NCI-H2196 (cell line): ENCODE data around the gene ZPBP2.

Experiments used
- DNase-seq: peaks from one replicate; lab custom pipeline; 2025; ENCODE audit not compliant: unreplicated experiment; lab: John Stamatoyannopoulos, UW

ZPBP2 gene

DNA sequence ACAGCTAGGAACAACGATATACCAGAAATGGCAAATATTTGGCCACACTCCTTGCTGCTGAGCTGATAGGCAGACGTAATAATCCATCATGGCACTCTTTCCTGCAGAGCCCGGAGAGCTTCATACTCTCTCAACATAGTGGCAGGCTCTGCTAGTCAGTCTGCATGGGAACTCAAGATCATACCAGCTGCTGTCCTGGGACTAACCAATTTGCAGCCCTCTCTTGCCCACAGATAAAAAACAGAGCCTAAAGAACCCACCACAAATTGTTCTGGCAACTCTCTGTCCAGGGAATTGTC, 36.9 kb downstream of the ZPBP2 start:
- DNase-seq = no peak

DNA sequence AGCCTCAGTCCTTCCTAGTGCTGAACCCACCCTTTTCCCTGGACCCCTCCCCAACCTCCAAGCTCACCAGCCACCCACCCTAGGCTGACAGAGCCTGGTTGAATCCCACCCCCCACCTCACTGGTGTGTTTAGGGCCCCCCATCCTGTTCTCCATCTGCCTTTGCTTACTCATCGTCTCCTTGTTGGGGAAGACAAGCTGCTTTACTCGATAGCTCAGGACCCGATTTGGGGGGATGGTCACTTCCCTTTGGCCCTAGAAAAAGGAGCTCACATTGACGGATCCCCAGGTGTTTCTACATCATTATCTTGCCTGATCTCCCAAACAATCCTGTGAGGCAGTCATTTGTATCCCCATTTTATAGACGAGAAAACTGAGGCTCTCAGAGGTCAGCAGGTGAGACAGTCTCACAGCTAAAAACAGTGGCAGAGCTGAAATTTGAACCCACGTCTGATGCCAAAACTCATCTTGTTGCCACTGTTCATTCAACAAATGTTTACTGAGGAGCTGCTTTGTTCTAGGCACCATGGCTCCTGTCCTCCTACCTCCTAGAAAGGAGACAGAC, 40.9 kb downstream of the ZPBP2 start:
- no peak for DNase-seq

- no peak for DNase-seq
These were observed 46.0 kb downstream of the ZPBP2 start for GRCh38 chr17:39913989-39914388.

DNA sequence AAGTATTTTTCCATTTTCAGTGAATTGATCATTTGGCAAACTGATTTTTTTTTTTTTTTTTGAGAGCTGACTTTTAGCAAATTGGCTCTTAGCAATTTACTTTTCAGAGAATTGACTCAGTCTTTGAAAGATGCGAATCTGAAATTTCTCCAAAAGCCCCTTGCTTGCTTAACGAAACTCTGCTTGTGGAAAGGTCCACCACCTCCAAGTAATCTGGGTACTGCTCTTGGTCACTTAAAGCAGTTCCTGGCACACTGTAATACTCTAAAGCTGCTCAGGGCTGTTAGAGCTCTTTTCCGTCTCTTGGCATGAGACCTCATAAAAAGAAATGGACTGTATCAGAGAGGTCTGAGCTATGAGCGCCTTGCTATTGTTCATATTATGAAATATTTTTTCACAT, 47.6 kb downstream of the ZPBP2 start:
- no peak for DNase-seq

DNA sequence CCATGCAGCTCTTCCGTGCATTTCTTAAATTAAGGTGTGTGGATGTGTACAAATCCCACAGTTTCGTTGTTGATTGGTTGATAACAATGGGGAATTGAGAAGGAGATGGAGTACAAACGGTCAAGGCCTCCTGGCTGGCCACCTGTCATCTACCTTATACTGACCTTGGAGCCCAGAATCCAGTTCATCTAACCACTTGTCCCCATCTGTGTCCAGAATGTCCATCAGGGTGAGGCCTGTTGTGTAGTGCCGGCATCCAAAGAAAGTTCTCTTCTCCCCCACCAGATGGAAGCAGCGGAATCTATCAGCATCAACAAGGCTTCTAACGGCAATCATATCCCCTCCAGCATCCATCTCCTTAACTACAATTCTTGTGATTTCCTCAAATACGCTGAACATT, 48.9 kb downstream of the ZPBP2 start:
- DNase-seq = no peak

- DNase-seq = no peak
These were observed 51.2 kb downstream of the ZPBP2 start for GRCh38 chr17:39919087-39919683.

GRCh38 chr17:39920218-39921210, 52.5 kb downstream of the ZPBP2 start:
- DNase-seq = no peak

DNA sequence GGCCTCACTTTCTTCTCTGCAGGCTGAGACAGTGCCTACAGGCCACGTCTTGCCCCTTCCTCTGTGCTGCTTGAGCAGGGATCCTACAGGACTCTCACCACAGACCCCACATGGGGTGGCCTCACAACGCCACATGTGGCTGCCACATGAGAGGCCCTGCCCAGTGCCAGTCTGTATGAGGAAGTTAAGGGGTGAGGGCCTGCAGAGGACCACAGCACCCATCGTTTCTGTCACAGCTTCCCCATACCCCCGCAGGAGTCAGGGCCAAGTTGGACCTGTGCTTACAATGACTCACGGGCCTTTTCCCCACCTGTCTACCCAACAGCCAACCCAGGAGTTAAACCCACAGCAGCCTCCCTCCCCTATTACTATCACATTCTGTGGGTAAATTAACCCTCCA, 53.3 kb downstream of the ZPBP2 start:
- no peak for DNase-seq

- no peak for DNase-seq
These were observed 54.0 kb downstream of the ZPBP2 start for GRCh38 chr17:39922006-39922405.

DNA sequence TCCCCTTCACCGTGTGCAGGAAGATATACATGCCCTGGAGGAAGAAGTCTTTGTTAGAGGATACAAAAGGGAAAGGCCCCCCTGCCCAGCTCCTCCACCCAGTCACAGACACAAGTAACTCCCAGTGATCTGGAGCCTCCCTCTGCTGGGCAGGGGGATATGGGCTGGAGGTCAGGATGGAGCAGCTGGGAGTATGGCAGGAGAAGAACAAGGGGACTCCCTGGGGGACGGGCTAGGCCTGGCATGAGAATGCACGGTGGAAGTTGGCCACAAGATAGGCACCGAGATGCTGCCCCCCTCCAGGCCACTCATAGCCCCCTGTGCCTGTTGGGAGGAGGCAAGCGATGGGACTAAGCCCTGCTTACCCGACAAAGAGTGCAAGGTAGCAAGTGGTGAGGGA, 55.2 kb downstream of the ZPBP2 start:
- DNase-seq = no peak

DNA sequence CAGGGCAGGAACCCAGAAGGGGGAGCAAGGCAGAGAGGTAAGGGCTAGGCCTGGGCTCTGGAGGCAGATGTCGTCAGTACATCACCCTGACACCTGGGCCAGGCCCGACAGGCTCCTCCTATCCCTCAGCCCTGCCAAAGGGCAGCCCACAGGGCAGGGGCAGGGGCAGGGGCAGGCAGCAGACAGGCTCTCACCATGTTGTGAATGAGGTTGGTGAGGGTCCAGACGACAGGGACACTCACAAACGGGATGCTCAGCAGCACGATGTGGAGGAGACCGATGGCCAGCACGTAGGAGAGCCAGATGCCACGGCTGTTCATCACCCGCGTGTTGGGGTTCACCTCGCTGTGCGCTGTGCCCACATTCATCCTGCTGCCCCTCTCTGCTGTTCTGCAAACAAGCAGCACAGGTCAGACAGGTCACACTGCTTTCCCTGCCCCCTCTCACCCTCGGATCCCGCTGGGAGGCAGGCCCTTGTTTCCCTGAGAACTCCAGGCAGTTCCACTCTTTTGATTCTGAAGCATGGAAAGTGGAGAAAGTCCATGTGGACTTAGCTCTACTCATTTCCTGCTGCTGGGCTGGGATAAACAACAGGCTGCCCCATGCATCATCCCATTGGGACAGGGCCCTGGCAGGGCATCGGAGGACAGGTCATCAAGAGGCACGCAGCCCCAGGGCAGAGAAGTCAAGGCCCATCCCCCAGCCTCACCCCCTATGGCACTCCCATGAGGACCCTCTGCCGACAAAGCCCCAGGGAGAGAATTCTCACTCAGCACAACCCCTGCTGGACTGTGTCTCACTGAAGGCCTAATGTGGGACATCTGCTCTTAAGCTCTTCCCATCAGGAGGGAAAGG, 56.1 kb downstream of the ZPBP2 start:
- DNase-seq = no peak

DNA sequence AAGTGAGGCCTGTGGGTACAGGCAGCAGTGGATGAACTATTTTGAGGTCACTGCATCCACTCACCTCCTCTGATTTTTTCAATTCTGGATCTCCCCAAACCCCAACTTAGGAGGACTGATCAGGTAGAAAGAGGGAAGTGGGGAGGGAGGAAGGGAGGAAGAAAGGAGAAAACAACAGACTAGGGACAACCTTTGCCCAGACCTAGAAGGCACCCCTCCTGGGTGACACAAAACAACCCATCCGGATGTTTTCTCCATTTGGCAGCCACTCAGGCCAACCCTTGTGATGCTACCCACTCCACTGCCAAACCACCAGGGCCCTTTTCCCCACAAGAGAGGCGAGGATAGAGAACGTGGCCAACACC, 56.7 kb downstream of the ZPBP2 start:
- no peak for DNase-seq

DNA sequence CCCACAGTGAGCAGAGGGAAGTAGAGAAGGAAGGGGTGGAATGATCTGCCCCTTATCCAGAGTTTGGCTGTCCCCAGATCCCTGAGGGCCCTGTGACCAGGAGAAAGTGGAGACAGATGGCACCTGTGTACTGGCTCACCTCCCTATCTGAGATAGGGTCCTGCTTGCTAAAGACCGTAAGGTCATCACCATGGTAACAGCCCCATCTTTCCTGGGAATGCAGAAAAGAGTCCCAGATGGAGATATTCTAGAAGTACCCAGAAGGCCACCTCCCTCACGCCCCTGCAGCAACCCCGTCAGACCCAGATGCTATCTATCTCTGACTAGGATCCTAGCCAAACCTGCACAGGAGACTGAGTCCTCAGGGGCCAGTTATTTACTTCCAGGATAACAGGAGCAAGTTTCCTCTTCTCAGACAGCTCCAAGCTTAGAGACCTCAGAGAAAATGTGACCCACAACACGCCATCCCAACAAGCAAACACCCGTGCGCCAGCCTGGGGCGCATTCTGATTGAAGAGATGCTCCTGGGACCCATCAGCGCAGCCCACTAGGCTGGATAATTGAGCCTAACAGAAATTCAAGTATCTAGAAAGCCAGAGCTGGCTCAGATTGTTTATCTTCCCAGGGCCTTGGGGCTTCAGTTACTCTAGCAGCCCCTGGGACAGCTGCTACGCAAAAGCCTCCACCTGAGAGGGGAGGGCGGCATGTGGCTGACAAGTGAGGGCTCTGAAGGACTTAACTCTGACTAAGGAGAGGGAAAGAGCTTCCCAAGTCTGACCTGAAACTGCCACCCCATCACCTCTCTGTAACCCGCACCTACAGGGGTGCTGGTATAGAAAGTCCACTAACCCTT, 57.5 kb downstream of the ZPBP2 start:
- no peak for DNase-seq

DNA sequence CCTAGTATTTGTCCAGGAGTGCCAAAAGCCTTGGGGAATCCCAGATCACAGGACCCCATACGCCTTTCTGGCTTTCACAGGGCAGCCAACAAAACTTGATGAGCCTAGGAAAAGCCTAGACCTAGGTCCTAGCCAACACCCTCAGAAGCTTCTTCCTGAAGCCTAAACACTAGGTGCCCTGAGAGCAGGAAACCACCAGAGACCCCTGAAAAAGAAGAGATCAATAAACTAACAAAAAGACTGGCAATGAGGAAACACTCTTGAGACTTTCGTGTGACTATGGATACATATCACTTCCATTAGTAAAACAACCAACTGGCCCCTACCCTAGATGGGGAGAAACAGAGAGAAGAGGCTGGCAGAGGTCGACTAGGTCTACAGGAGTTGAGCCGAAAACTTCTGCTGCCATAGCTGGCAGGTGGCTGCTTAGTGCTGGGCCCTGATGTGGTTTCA, 58.2 kb downstream of the ZPBP2 start:
- no peak for DNase-seq

DNA sequence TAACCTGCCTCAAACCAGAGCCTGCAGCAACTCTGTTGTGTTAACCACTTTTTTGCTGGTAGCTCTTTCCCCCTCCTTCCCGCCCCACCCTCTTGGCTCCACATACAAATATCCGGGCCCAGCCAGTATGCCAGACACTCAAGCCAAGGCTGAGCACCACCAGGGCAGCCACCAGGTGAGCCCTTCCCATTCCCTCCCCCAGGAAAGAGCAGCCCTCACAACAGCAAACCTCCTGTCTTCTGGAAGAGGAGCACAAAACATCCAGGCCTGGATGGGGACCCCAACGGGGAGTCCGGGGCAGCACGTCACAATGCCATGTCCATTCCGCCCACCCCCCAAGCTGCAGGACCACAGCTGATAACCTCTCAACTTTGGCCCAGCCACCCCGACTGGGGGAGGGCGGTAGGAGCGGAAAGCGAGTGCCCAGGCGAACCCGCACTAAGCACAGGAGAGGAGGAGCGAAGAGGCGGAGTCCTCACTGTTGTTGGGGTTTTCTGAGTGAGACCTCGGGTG, 58.6 kb downstream of the ZPBP2 start:
- DNase-seq = peak; percentile 33
